Epithelial cell of prostate (primary cell): ENCODE data around the gene ABCB6.

Source experiments
- DNase-seq: peaks from one replicate; pipeline ENCODE4 v3.0.0-alpha.2; 2011; ENCODE audit warnings: low read depth, low spot score
- H3K27ac ChIP-seq: fragments of 450-650 bp; 2 replicates; pipeline ENCODE4 v1.5.1; 2017; ENCODE audit warnings: mild to moderate bottlenecking

Gene ABCB6

GRCh38 chr2:219246559-219246958 lies 27.8 kb upstream of the ABCB6 start:
- peak overlapping the region; percentile 99 for H3K27ac ChIP-seq
- no peak for DNase-seq

GRCh38 chr2:219245899-219246230 lies 27.1 kb upstream of the ABCB6 start:
- peak overlapping the region; percentile 99 for H3K27ac ChIP-seq
- no peak for DNase-seq

GRCh38 chr2:219245148-219245898 lies 26.6 kb upstream of the ABCB6 start, which contains the start of the genes GLB1L and STK16:
Gene GLB1L, minus strand, starts transcription at chr2:219245444. Its CDS starts 1,871 bp downstream, at chr2:219243573.
Gene STK16, plus strand, starts transcription at chr2:219245479. Its CDS starts 521 bp downstream, at chr2:219246000.
- no peak for DNase-seq
- peak within 1 kb of the TSS; percentile 99 for H3K27ac ChIP-seq

GRCh38 chr2:219244789-219245147 lies 26.0 kb upstream of the ABCB6 start:
- peak overlapping the region; percentile 99 for H3K27ac ChIP-seq
- no peak for DNase-seq

GRCh38 chr2:219243291-219243761 lies 24.6 kb upstream of the ABCB6 start:
- no peak overlapping the region for H3K27ac ChIP-seq
- DNase-seq = no peak

GRCh38 chr2:219234331-219234730 lies 15.6 kb upstream of the ABCB6 start:
- no peak overlapping the region for H3K27ac ChIP-seq

GRCh38 chr2:219230059-219230540 lies 11.3 kb upstream of the ABCB6 start:
- no peak for DNase-seq
- peak overlapping the region; percentile 92 for H3K27ac ChIP-seq

More at GRCh38 chr2:219234331-219234730, 15.6 kb upstream of the ABCB6 start:
- DNase-seq = no peak

- peak; percentile 98 for DNase-seq
- peak within 1 kb of the TSS; percentile 92 for H3K27ac ChIP-seq
Measured at GRCh38 chr2:219229305-219230058, 10.7 kb upstream of the ABCB6 start, which contains the start of the genes ANKZF1 and ATG9A. Gene ANKZF1, plus strand, starts transcription at chr2:219229806. Its CDS starts 452 bp downstream, at chr2:219230258. Gene ATG9A, minus strand, starts transcription at chr2:219229636. Its CDS starts 1,612 bp downstream, at chr2:219228024.

GRCh38 chr2:219228911-219229304 lies 10.2 kb upstream of the ABCB6 start:
- DNase-seq = no peak
- peak overlapping the region; percentile 92 for H3K27ac ChIP-seq

- no peak for DNase-seq
- peak overlapping the region; percentile 92 for H3K27ac ChIP-seq
Measured at GRCh38 chr2:219228041-219228910, 9.5 kb upstream of the ABCB6 start.

GRCh38 chr2:219225350-219225749 lies 6.6 kb upstream of the ABCB6 start:
- H3K27ac ChIP-seq = no peak overlapping the region
- no peak for DNase-seq

GRCh38 chr2:219223831-219224610 lies 5.3 kb upstream of the ABCB6 start:
- DNase-seq = no peak
- no peak overlapping the region for H3K27ac ChIP-seq

GRCh38 chr2:219221957-219222518 lies 3.3 kb upstream of the ABCB6 start:
- H3K27ac ChIP-seq = no peak overlapping the region
- no peak for DNase-seq

- H3K27ac ChIP-seq = no peak overlapping the region
- DNase-seq = no peak
Measured at GRCh38 chr2:219220652-219221402, 2.1 kb upstream of the ABCB6 start.

GRCh38 chr2:219219784-219220532 lies 1.2 kb upstream of the ABCB6 start:
- H3K27ac ChIP-seq = no peak overlapping the region
- DNase-seq = no peak

- no peak for DNase-seq
- peak overlapping the region; percentile 83 for H3K27ac ChIP-seq
Measured at GRCh38 chr2:219218217-219218731, 484 bp downstream of the ABCB6 start.

- H3K27ac ChIP-seq = no peak overlapping the region
- no peak for DNase-seq
Measured at GRCh38 chr2:219216535-219216915, 2.2 kb downstream of the ABCB6 start.
